Caco-2 (cell line): ENCODE data around the gene NDUFA11. TPM values are rescaled to one million over a fixed set of nuclear protein-coding genes. Genes with fewer than 3 reads are reported as not detected.

ENCODE experiments used
- BruUV-seq: library from RNA; stranded (reverse); fragments of 400-500 nt; replicated peaks from 2 replicates; lab custom pipeline; 2021; lab: Mats Ljungman, UMichigan
- CTCF ChIA-PET: fragments of 300-600 bp; sonication (Branson Sonifier 250); formaldehyde crosslinking; loops from one replicate; lab custom pipeline; 2022; ENCODE audit warnings: antibody characterized with exemption; lab: Charles Lee
- POLR2A ChIA-PET: fragments of 300-600 bp; sonication (Branson Sonifier 250); formaldehyde crosslinking; loops from one replicate; lab custom pipeline; 2022; ENCODE audit warnings: antibody characterized with exemption; lab: Charles Lee
- DNase-seq, 2 experiments: peaks; one replicate each; pipeline versions ENCODE4 v3.0.0 to v3.0.0-alpha.2; 2020 to 2022
- H3K27me3 ChIP-seq: replicated peaks from 2 replicates; pipeline ENCODE4 v1.6.0; 2011; ENCODE audit warnings: low read length; ENCODE audit not compliant: control insufficient read depth, insufficient read depth
- H3K36me3 ChIP-seq: 2 replicates; pipeline ENCODE4 v1.5.1; 2011; ENCODE audit warnings: low read length; ENCODE audit not compliant: control insufficient read depth, insufficient read depth
- H3K4me1 ChIP-seq: fragments of 250-450 bp; sonication (Bioruptor Pico); 2 replicates; pipeline ENCODE4 v1.5.1; 2020; ENCODE audit warnings: mild to moderate bottlenecking
- H3K4me3 ChIP-seq: 2 replicates; pipeline ENCODE4 v1.5.1; 2011; ENCODE audit warnings: low read depth, mild to moderate bottlenecking, control low read depth, low read length
- H3K9me3 ChIP-seq: fragments of 250-450 bp; sonication (Bioruptor Pico); 2 replicates; pipeline ENCODE4 v1.5.1; 2020; ENCODE audit warnings: mild to moderate bottlenecking, moderate library complexity
- H3K27ac Mint-ChIP-seq: one replicate; pipeline ENCODE4 v1.8.0; 2022; ENCODE audit warnings: mixed read lengths; ENCODE audit not compliant: unreplicated experiment
- H3K27me3 Mint-ChIP-seq: one replicate; pipeline ENCODE4 v1.8.0; 2022; ENCODE audit warnings: mixed read lengths; ENCODE audit not compliant: insufficient read depth, unreplicated experiment
- H3K36me3 Mint-ChIP-seq: one replicate; pipeline ENCODE4 v1.8.0; 2022; ENCODE audit warnings: mild to moderate bottlenecking, mixed read lengths; ENCODE audit not compliant: insufficient read depth, unreplicated experiment
- H3K4me1 Mint-ChIP-seq: one replicate; pipeline ENCODE4 v1.8.0; 2022; ENCODE audit warnings: low read depth, mixed read lengths; ENCODE audit not compliant: unreplicated experiment
- H3K4me3 Mint-ChIP-seq: one replicate; pipeline ENCODE4 v1.8.0; 2022; ENCODE audit warnings: mild to moderate bottlenecking, moderate library complexity, mixed read lengths; ENCODE audit not compliant: unreplicated experiment
- H3K9me3 Mint-ChIP-seq: one replicate; pipeline ENCODE4 v1.8.0; 2022; ENCODE audit warnings: mixed read lengths; ENCODE audit not compliant: unreplicated experiment
- intact Hi-C: fragments of 100-400 bp; cut with micrococcal nuclease; formaldehyde crosslinking; loops from one replicate; pipeline ENCODE4 v1.10.0; 2022; ENCODE audit not compliant: unreplicated experiment
- total RNA-seq: library from RNA; stranded (reverse); gene quantifications from 2 replicates; pipeline ENCODE4 v1.2.3, GENCODE V29; 2022
- TF ChIP-seq, protein P1 (sequence below), 2 experiments: fragments of 200-600 bp in 1 of 2; IDR thresholded peaks; 1 replicate in 1 of 2; 2 replicates in 1 of 2; pipeline versions ENCODE4 v1.5.1 to v1.8.0; 2011 to 2022; ENCODE audit warnings: antibody characterized with exemption in 1 of 2, control low read depth in 1 of 2, inconsistent platforms in 1 of 2, low read depth in 1 of 2, low read length in 1 of 2, mild to moderate bottlenecking in 1 of 2, moderate library complexity in 1 of 2; ENCODE audit not compliant: insufficient read depth in 1 of 2, severe bottlenecking in 1 of 2, unreplicated experiment in 1 of 2

The NDUFA11 gene
- total RNA-seq, 1 experiment from 2014 or later: 272 TPM

DNA sequence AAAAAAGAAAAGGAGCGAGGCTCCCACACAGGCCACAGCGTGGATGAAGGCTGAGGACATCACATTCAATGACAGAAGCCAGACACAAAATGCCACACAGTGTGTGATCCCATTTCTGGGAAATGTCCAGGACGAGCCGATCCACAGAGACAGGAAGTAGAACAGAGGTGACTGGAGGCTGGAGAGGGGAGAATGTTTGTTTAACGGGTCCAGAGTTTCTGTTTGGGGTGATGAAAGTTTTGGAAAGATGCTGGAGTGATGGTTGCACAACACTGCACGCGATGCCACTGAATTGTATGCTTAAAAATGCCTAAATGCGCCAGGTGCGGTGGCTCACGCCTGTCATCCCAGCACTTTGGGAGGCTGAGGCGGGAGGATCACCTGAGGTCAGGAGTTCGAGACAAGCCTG, 32.6 kb downstream of the NDUFA11 start:
- Mint-ChIP-seq H3K27ac (no peak overlapping the region), H3K36me3 (peaks cover 7% of the 10 kb centered on the region), H3K4me1 (peaks cover 6% of the 10 kb centered on the region), H3K27me3 (no peaks in the 10 kb centered on the region), H3K9me3 (no peaks in the 10 kb centered on the region), H3K4me3 (no peak overlapping the region)
- DNase-seq: no peak
- Histone ChIP-seq H3K27me3 (no peaks in the 10 kb centered on the region), H3K36me3 (no peaks in the 10 kb centered on the region), H3K9me3 (no peaks in the 10 kb centered on the region), H3K4me1 (peaks cover 21% of the 10 kb centered on the region), H3K4me3 (no peak overlapping the region)
- intact Hi-C loops: no loop called here
- TF ChIP-seq, protein P1, sequence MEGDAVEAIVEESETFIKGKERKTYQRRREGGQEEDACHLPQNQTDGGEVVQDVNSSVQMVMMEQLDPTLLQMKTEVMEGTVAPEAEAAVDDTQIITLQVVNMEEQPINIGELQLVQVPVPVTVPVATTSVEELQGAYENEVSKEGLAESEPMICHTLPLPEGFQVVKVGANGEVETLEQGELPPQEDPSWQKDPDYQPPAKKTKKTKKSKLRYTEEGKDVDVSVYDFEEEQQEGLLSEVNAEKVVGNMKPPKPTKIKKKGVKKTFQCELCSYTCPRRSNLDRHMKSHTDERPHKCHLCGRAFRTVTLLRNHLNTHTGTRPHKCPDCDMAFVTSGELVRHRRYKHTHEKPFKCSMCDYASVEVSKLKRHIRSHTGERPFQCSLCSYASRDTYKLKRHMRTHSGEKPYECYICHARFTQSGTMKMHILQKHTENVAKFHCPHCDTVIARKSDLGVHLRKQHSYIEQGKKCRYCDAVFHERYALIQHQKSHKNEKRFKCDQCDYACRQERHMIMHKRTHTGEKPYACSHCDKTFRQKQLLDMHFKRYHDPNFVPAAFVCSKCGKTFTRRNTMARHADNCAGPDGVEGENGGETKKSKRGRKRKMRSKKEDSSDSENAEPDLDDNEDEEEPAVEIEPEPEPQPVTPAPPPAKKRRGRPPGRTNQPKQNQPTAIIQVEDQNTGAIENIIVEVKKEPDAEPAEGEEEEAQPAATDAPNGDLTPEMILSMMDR (IDR thresholded peaks at IDR 0.05; ENCODE audit: insufficient read depth in 1 of 2, low read depth in 1 of 2, low read length in 1 of 2, severe bottlenecking in 1 of 2, unreplicated experiment in 1 of 2): no peak
- ChIA-PET POLR2A (no interaction called here), CTCF (no interaction called here)
- no TSS peak for BruUV-seq

DNA sequence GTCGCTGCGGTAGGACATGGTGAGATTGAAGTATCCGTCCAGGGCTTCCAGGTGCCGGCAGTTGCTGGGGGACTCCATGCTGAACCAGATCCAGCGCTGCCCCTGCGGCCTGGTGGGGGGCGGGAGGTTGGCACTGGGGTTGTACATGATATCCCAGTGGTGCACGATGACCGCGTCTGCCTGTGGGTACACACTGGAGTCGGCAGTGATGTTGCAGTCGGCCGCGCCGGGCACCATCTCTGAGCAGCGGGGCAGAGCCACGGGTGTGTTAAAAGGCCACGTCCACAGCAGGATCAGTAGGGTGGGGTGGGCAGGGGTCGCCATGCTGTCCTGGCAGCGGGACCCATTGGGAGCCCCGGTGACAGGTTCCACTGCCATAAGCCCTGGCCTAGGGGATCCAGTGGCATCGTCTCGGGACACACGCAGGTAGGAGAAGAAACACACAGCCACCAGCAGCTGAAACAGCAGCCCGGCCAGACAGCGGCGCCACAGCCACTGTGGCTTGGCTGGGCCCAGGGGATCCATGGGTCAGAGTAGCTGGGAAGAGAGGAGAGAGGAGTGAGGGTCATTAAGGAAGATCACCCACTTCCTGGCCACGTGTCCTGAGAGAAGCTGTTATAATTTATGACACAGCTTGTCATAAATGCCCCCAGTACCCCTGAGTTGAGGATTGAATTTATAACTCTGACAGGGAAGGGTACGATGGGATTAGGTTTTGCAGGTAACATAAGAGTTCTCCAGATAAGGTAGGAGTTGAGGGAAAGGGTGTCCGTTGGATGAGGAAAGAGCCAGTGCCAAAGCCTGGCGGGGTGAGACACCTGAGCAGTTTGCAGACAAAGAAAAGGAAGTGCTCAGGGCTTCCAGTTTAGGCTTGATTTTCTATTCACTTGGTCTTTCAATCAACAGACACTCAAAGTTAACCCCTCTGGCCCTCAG, 36.1 kb downstream of the NDUFA11 start:
- intact Hi-C loops: no loop called here
- H3K9me3 Mint-ChIP-seq: no peaks in the 10 kb centered on the region
- TF ChIP-seq, protein P1 (IDR thresholded peaks at IDR 0.05; ENCODE audit: insufficient read depth in 1 of 2, low read depth in 1 of 2, low read length in 1 of 2, severe bottlenecking in 1 of 2, unreplicated experiment in 1 of 2): no peak
- Histone ChIP-seq H3K4me1 (peaks cover 6% of the 10 kb centered on the region; the same call in 1 of the 2 replicates), H3K4me3 (no peak overlapping the region), H3K9me3 (no peaks in the 10 kb centered on the region), H3K27me3 (no peaks in the 10 kb centered on the region), H3K36me3 (no peaks in the 10 kb centered on the region)
- H3K27me3 Mint-ChIP-seq: no peaks in the 10 kb centered on the region
- H3K36me3 Mint-ChIP-seq: peaks cover 7% of the 10 kb centered on the region
- DNase-seq: no peak
- H3K4me1 Mint-ChIP-seq: peaks cover 6% of the 10 kb centered on the region
- no peak overlapping the region for H3K27ac Mint-ChIP-seq
- H3K4me3 Mint-ChIP-seq: no peak overlapping the region
- ChIA-PET CTCF (no interaction called here), POLR2A (no interaction called here)
- BruUV-seq: no TSS peak

DNA sequence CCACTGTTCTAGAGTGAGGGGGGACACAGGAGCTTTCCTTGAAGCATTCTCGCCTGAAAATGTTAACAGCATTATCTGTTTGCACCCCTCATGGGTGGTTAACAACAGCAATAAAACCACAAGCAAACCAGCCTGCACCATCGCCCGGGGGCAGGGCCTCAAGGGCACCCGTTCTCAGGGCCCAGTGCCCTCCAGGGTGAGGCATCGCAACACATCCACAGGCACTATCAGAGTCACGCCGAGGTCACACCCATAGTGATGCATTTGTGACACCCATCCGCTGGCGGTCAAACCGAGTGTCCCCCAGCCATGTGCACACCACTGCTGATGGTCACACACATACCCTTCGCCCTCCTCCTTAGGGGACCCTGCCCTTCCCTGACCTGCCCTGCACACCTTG, 37.8 kb downstream of the NDUFA11 start:
- Histone ChIP-seq H3K27me3 (no peaks in the 10 kb centered on the region), H3K4me3 (no peak overlapping the region), H3K36me3 (no peaks in the 10 kb centered on the region), H3K4me1 (peaks cover 6% of the 10 kb centered on the region; the same call in 1 of the 2 replicates), H3K9me3 (no peaks in the 10 kb centered on the region)
- no peak overlapping the region for H3K4me3 Mint-ChIP-seq
- H3K4me1 Mint-ChIP-seq: peaks cover 1% of the 10 kb centered on the region
- DNase-seq: no peak
- no peaks in the 10 kb centered on the region for H3K9me3 Mint-ChIP-seq
- no peaks in the 10 kb centered on the region for H3K27me3 Mint-ChIP-seq
- CTCF ChIA-PET: no interaction called here
- intact Hi-C loops: no loop called here
- no peak overlapping the region for H3K27ac Mint-ChIP-seq
- H3K36me3 Mint-ChIP-seq: peaks cover 2% of the 10 kb centered on the region
- POLR2A ChIA-PET: no interaction called here
- no TSS peak for BruUV-seq
- TF ChIP-seq, protein P1 (IDR thresholded peaks at IDR 0.05; ENCODE audit: insufficient read depth in 1 of 2, low read depth in 1 of 2, low read length in 1 of 2, severe bottlenecking in 1 of 2, unreplicated experiment in 1 of 2): no peak
